Myocyte (in vitro differentiated cells): ENCODE results near the gene SSH2. TPM values are rescaled to one million over a fixed set of nuclear protein-coding genes. Genes with fewer than 3 reads are reported as not detected.
A peak's percentile ranks its signal among the peaks of the same experiment; 100 is the strongest.

Experiments
- DNase-seq: peaks from one replicate; pipeline ENCODE4 v3.0.0-alpha.2; 2012; ENCODE audit warnings: low read depth
- total RNA-seq: library from RNA; depleted of rRNA; stranded (reverse); fragments of >200 nt; gene quantifications from 2 replicates; pipeline ENCODE4 v1.2.3, GENCODE V29; 2014

The SSH2 gene
- total RNA-seq, 1 donor from 2014 or later: 26.7 TPM

- DNase-seq: no peak
Observed at GRCh38 chr17:29640981-29641642, 288.9 kb downstream of the SSH2 start.

- DNase-seq: peak; percentile 81
Observed at GRCh38 chr17:29640413-29640812, 289.6 kb downstream of the SSH2 start.

GRCh38 chr17:29633886-29634285 is 296.1 kb downstream of the SSH2 start:
- DNase-seq: no peak

DNA sequence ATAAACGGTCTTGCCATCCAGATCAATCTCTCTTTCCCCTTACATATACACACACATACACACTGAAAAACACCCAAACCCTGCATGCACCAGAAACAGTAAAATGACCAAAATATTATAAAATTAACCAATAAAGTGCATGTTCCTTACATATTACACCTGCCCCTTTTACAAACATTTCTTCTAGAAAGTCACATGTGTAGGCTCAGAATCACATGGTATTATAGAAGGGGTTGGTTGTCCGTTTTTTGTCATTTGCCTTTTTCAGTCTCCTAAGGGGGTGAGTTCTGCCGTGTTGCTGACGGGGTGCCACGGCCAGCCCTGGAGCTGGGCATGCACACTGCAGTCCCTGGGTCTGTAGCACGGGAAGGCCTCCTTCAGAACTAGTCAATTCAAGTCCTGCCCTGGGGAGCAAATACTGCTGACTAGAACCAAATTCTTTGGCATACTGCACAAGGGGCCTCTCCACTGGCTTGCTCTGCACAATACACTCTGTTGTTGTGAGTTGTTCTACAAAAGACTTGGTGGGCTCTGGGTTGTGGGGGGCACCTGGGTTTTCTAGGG is 299.3 kb downstream of the SSH2 start:
- DNase-seq: no peak

DNA sequence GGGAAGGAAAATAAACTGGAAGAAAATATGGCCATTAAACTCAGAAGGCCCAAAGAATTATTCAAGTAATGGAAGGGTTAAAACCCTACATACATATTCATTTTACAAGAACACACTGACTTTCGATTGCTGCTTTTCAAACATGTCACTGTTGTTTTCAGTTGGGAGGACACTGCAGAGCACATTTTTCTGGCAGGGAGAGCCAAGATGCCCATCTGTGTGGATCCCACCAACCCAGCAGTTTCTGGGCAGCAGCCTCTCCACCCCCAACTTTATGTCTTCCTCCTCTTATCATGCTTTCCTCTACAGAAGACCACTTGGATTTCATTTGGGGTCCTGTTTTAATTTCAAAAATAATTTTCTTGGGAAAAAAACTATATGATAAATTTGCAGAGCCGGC is 300.2 kb downstream of the SSH2 start:
- no peak for DNase-seq

DNA sequence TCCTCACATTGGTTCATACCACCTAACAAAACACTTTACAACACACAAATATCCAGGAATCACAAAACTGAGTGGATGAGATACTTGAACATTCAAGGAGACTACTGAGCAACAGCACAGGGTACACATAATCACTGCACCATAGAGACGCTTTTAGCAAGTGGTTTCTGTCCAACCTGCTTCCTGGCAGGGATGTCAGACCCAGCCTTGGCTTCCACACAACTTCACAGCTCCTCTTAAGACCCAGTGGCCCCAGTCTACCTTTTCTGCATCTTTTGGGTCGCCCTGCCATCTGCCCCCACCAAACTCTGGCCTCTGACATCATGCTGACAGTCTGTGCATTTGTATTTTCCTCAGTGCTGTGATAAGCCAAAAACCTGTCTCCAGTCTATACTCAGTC is 301.4 kb downstream of the SSH2 start:
- DNase-seq: no peak

GRCh38 chr17:29627951-29628350 is 302.1 kb downstream of the SSH2 start:
- no peak for DNase-seq

GRCh38 chr17:29625037-29625750 is 304.8 kb downstream of the SSH2 start:
- peak; percentile 47 for DNase-seq

GRCh38 chr17:29624586-29624985 is 305.4 kb downstream of the SSH2 start:
- DNase-seq: no peak

DNA sequence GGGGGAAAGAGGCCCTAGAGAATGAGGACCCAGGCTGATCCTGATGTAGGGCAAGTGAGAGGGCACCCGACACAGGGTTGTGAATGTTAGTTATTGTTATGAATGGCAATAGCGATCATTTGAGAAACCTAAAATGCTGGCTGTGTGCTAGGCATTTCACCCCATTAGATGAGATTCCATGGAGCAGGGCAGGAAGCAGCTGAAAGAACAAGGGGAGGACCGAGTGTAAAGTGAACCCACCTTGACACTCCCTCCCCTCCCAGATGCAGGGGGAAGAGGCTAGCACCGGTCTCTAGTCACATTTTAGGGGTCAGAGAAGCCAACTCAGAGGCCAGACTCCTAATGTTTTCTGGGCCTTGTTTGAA is 306.8 kb downstream of the SSH2 start:
- no peak for DNase-seq

- DNase-seq: peak; percentile 87
Observed at GRCh38 chr17:29622337-29623282, 307.4 kb downstream of the SSH2 start, which contains the start of gene CORO6. Gene CORO6, minus strand, starts transcription at chr17:29622912. Its CDS starts 1,491 bp downstream, at chr17:29621421.

DNA sequence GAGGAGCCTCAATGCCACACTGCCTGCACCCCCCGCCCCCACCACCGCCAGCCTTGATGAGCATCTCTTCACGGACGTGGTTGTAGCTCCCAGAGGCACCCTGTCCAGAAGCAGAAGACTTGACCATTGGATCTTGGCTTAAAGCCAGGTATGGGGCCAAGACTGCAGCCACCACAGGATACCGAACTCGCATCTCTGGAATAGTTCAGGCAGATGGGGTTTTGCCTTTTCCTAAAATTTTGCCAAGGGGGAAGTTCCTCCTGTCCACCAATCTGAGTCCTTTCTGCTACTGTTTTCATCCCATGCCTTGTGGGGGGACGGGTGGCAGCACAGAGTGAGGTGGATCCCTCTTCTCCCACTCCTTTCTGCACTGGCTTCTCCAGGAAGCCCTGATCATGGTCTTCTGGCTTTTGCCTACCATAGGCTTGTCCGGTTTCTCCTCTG is 308.3 kb downstream of the SSH2 start:
- DNase-seq: peak; percentile 89

DNA sequence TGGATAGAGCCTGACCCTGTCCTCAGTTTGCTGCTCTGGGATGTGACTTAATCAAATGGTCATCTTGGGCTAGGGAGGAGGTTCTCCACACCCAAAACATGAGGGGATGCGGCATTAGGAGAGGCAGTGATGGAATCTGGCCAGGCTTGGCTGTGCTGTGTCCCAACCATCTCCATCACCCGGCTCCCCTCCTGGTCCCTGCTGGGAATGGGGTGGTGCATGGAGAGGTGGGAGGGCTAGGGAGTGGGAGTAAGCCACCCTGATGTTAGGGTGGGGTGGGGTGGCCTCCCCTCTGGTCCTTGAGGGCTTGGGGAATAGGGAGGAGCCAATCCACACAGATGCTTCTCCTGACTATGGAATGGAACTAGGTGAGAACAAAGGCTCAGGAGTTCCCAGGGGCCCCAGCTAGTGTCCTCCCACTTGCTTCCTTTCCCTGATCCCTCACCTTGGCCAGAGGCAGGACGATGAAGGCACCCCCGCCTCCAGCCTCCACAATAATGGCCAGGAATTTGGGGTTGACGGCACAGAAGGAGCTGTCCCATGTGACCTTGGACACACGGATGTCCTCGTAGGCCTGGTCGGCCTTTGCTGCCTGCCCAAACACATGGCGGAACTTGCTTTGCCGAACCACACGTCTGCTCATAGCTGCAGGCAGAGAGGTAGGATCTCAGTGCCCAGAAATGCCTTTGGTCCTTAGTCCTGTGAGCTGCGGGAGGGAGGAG is 309.1 kb downstream of the SSH2 start:
- no peak for DNase-seq

DNA sequence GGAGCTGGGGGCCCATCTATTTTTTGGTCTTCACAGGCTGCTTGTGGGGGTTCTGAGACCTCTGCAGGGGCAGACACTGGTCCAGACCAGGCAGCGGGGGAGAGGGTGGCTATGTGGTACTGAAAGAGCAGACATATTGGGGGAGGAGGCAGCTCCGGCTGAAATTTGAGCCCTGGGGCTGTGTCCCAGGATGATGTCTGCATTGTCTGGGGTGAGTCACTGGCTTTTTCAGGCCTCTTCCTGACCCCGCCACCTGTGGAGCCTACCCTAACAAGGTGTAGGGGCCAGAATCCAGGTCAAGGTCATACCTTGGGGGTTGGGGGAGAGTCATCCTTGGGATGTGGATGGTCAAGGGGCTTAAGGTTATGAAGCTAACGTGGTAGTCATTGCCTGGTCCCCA is 309.8 kb downstream of the SSH2 start:
- peak; percentile 78 for DNase-seq

GRCh38 chr17:29619251-29619650 is 310.8 kb downstream of the SSH2 start:
- peak; percentile 93 for DNase-seq

- no peak for DNase-seq
Observed at GRCh38 chr17:29618272-29619065, 311.6 kb downstream of the SSH2 start.

DNA sequence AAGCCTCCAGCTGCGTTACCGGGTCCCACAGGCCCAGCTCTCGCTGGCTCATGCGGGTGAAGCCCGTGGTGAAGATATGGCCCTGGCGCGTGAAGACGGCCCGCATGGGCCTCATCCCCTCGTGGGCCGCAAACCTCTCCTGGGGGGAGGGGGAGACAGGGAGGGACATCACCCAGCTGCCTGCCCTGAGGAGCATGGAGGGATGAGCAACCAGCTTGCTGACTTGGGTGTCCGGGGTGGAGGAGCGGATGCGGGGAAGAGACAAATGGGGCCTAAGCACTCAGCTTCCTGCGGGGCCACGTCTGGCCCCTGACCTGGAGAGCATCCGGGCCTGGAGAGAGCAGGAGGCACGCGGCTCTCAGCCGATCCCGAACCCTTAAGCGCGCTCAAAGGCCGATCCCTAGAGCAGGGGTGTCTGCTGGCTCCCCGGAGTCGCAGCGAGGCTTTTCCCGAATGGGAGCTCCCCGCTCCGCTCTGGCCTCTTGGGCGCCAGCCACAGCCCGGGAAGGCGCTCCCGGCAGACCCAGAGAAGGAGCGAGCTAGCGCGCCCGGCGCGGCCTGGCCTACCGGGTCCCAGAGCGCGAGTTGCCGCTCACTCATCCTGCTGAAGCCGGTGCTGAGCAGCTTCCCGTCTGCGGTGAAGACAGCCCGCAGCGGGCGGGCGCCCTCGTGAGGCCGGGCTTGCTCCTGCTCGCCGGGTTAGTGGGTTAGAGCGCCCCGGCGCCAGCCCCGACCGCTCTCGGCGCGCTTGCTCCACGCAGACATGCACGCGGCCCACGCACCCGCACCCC is 312.4 kb downstream of the SSH2 start:
- no peak for DNase-seq

DNA sequence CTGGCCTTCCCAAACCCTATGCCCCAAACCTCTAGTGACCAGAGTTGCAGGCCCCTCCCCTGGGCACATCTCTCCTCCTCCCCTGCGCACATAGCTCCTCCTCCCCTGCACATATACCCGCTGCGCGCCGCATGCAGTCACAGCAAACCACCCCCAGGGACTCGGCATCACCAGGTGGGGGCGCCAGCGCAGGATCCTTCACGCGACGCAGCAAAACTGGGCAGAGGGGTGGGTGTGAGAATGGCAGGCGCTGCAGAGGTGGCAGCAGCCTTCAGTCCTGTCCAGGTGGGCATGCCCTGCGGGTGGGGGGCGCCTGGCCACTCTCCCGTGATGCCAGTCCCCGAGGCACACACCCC is 312.9 kb downstream of the SSH2 start:
- DNase-seq: no peak
